HL-60 (cell line): Measurements from ENCODE around the gene ARMC2.

Experiments used
- DNase-seq, 2 experiments: peaks; one replicate each; pipeline ENCODE4 v3.0.0-alpha.2; 2010 to 2020; ENCODE audit warnings: low read depth in 1 of 2, low spot score in 1 of 2
- H3K27ac ChIP-seq: fragments of 250-450 bp; sonication (Bioruptor Pico); replicated peaks from 2 replicates; pipeline ENCODE4 v1.5.1; 2020; ENCODE audit warnings: mild to moderate bottlenecking, moderate library complexity
- H3K27me3 ChIP-seq: fragments of 250-450 bp; sonication (Bioruptor Pico); 2 replicates; pipeline ENCODE4 v1.5.1; 2021; ENCODE audit warnings: mild to moderate bottlenecking, moderate library complexity; ENCODE audit not compliant: insufficient read depth, poor library complexity, severe bottlenecking
- H3K4me3 ChIP-seq: replicated peaks from 2 replicates; pipeline ENCODE4 v1.5.1; 2011; ENCODE audit warnings: mild to moderate bottlenecking, control low read depth, low read length; ENCODE audit not compliant: insufficient read depth
- GABPA ChIP-seq: IDR thresholded peaks from 2 replicates; pipeline ENCODE4 v1.6.1; 2012; ENCODE audit warnings: low read depth
- POLR2AphosphoS5 ChIP-seq: IDR thresholded peaks from 2 replicates; pipeline ENCODE4 v1.6.1; 2012; ENCODE audit warnings: low read depth
- SPI1 ChIP-seq: IDR thresholded peaks from 2 replicates; pipeline ENCODE4 v1.6.1; 2012; ENCODE audit warnings: low read depth, mild to moderate bottlenecking, borderline replicate concordance
- TF ChIP-seq, protein P1 (sequence below): IDR thresholded peaks from 2 replicates; pipeline ENCODE4 v1.6.1; 2012; ENCODE audit warnings: low read depth; ENCODE audit not compliant: insufficient replicate concordance
- TF ChIP-seq, protein P2 (sequence below): IDR thresholded peaks from one replicate; pipeline ENCODE4 v1.5.1; 2011; ENCODE audit warnings: low read length, control low read depth, inconsistent platforms; ENCODE audit not compliant: insufficient read depth

The ARMC2 gene

DNA sequence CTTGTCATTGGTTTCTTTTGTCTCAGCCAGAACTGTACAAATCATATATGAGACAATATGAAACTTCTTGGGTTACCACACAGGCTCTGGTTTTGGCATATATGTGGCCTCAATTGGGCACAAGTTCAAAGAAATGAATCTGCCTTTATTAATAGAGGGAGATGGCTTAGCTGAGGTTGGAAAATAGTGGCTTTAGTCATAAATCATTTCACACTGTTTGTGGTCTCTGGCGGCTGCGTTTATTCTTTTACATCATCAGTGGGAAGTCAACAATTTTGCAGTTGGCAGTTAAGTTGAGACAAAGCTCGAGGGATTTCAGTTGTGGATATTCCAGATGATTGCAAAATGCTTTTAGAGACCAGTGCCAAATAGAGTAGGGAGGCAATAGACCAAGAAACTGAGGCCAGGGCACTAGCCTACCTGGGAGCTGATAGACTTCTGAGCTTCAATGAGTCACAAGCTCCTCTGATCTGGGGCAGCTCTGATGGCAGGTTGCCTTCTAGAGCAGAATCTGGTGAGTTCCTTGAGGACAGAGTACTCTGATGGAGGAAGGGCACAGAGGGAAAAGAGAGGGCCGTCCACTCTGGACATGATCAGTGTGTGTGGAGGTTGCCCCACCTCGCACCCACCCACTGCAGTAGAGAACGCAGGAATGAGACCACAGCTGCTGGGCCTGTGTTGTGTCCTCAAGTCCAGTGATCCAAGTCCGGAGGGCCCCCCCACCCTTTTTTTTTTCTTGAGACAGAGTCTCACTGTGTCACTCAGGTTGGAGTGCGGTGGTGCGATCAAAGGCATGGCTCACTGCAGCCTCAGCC, 73.5 kb downstream of the ARMC2 start:
- TF ChIP-seq SPI1 (no peak), GABPA (no peak), POLR2AphosphoS5 (no peak)
- TF ChIP-seq, protein P1, sequence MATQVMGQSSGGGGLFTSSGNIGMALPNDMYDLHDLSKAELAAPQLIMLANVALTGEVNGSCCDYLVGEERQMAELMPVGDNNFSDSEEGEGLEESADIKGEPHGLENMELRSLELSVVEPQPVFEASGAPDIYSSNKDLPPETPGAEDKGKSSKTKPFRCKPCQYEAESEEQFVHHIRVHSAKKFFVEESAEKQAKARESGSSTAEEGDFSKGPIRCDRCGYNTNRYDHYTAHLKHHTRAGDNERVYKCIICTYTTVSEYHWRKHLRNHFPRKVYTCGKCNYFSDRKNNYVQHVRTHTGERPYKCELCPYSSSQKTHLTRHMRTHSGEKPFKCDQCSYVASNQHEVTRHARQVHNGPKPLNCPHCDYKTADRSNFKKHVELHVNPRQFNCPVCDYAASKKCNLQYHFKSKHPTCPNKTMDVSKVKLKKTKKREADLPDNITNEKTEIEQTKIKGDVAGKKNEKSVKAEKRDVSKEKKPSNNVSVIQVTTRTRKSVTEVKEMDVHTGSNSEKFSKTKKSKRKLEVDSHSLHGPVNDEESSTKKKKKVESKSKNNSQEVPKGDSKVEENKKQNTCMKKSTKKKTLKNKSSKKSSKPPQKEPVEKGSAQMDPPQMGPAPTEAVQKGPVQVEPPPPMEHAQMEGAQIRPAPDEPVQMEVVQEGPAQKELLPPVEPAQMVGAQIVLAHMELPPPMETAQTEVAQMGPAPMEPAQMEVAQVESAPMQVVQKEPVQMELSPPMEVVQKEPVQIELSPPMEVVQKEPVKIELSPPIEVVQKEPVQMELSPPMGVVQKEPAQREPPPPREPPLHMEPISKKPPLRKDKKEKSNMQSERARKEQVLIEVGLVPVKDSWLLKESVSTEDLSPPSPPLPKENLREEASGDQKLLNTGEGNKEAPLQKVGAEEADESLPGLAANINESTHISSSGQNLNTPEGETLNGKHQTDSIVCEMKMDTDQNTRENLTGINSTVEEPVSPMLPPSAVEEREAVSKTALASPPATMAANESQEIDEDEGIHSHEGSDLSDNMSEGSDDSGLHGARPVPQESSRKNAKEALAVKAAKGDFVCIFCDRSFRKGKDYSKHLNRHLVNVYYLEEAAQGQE = no peak
- TF ChIP-seq, protein P2, sequence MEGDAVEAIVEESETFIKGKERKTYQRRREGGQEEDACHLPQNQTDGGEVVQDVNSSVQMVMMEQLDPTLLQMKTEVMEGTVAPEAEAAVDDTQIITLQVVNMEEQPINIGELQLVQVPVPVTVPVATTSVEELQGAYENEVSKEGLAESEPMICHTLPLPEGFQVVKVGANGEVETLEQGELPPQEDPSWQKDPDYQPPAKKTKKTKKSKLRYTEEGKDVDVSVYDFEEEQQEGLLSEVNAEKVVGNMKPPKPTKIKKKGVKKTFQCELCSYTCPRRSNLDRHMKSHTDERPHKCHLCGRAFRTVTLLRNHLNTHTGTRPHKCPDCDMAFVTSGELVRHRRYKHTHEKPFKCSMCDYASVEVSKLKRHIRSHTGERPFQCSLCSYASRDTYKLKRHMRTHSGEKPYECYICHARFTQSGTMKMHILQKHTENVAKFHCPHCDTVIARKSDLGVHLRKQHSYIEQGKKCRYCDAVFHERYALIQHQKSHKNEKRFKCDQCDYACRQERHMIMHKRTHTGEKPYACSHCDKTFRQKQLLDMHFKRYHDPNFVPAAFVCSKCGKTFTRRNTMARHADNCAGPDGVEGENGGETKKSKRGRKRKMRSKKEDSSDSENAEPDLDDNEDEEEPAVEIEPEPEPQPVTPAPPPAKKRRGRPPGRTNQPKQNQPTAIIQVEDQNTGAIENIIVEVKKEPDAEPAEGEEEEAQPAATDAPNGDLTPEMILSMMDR = no peak
- Histone ChIP-seq H3K4me3 (no peak overlapping the region), H3K27ac (no peak overlapping the region), H3K27me3 (no peaks in the 10 kb centered on the region)
- no peak for DNase-seq

DNA sequence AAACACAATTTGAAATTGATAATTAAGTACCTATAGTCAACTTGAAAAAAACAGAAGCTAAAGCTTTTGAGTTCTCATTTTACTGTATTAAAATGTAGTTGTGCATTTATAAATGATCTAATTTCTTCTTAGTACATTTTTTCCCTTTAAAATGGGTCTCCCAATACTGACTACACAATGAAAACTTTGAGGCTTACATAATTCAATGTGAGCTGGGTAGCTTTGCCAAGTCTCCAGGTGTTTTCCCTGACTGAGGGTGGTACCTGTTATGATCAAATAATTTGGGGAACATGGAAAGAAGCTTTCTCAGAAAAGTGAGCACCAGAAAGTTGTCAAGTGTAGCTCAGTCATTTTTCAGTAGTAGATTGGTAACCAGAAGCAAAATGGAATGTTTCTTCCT, 74.3 kb downstream of the ARMC2 start:
- no peak for DNase-seq
- Histone ChIP-seq H3K4me3 (no peak overlapping the region), H3K27me3 (no peaks in the 10 kb centered on the region), H3K27ac (no peak overlapping the region)
- TF ChIP-seq GABPA (no peak), POLR2AphosphoS5 (no peak), SPI1 (no peak)
- TF ChIP-seq, protein P2 = no peak
- TF ChIP-seq, protein P1 = no peak

DNA sequence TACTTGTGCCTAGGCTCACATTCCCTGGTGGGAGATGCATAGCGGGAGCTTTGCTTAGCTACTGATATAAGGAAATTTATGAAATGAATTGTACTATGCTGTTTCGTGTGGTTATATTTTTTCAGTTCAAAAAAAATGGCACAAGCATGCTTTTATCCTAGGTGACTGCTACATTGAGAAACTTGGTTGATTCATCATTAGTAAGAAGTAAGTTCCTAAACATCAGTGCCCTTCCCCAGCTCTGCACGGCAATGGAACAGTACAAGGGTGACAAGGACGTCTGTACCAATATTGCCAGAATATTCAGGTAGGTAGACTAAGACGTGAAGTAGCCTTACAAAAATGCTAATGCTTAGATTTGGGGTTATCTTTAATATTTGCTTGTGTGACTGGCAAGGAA, 79.7 kb downstream of the ARMC2 start:
- TF ChIP-seq, protein P2 = no peak
- TF ChIP-seq SPI1 (no peak), POLR2AphosphoS5 (no peak), GABPA (no peak)
- TF ChIP-seq, protein P1 = no peak
- no peak for DNase-seq
- H3K27me3 ChIP-seq = no peaks in the 10 kb centered on the region
- H3K4me3 ChIP-seq = no peak overlapping the region
- H3K27ac ChIP-seq = no peak overlapping the region
